Measurements from ENCODE around the gene BCL7A.

- no peak for TF ChIP-seq EP300 (IDR thresholded peaks at IDR 0.05; ENCODE audit: low read depth)
- no peak for TF ChIP-seq CTCF (IDR thresholded peaks at IDR 0.05)
- no peak for TF ChIP-seq POLR2A (IDR thresholded peaks at IDR 0.05)
Observed at GRCh38 chr12:122099856-122100255, 78.2 kb downstream of the BCL7A start.

Measured in transverse colon (tissue), 3 donors.